Measurements from ENCODE around the gene ZGPAT. TPM values are rescaled to one million over a fixed set of nuclear protein-coding genes. Genes with fewer than 3 reads are reported as not detected.

ZGPAT gene
- total and polyA plus RNA-seq, 5 donors, result 14.5 to 29.5 (median 17.6) TPM

- DNase-seq (no peak), ATAC-seq (no peak)
- Histone ChIP-seq H3K27ac (ENCODE audit: low read length) (no peak overlapping the region), H3K9me3 (ENCODE audit: control insufficient read depth, low read length) (no peaks in the 10 kb centered on the region), H3K27me3 (ENCODE audit: control insufficient read depth, insufficient read depth) (no peaks in the 10 kb centered on the region), H3K4me3 (ENCODE audit: low read length) (no peak overlapping the region), H3K4me1 (ENCODE audit: control insufficient read depth, insufficient read depth, low read length) (peaks cover 5% of the 10 kb centered on the region)
- 88% methylated on average over 38 of the region's 38 CpGs for WGBS
- intact Hi-C loops (cut with DNase I), result no loop called here
Observed at GRCh38 chr20:63678667-63679465, 29.0 kb upstream of the ZGPAT start.

DNA sequence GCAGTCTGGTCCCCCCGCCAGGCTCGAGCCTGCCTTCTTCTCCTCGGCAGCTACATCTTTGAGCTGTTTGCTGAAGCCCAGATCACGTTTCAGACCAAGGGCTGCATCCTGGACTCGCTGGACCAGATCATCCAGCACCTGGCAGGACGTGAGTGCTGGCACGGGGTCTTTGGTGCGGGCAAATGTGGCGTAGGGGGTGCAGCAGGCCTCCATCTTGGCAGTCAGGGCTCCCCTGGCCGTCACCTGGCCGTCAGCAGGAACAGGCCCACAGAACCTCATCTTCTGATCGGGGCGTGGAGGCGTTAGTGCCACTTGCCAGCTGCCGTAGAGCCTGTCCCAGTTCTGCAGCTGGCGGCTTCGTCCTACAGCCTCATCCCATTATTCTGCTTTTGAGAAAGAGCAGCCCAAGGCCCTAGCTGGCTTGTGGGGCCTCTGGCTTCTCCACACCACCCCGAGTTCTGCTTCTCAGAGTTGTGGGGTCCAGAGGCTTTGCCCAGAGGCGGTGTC is 28.0 kb upstream of the ZGPAT start:
- peaks cover 5% of the 10 kb centered on the region for H3K4me1 ChIP-seq (ENCODE audit: control insufficient read depth, insufficient read depth, low read length)
- WGBS, result 94% methylated on average over 19 of the region's 19 CpGs
- H3K4me3 ChIP-seq (ENCODE audit: low read length), result no peak overlapping the region
- H3K27me3 ChIP-seq (ENCODE audit: control insufficient read depth, insufficient read depth), result no peaks in the 10 kb centered on the region
- DNase-seq (no peak), ATAC-seq (no peak)
- intact Hi-C loops (cut with DNase I), result no loop called here
- H3K9me3 ChIP-seq (ENCODE audit: control insufficient read depth, low read length), result no peaks in the 10 kb centered on the region
- H3K27ac ChIP-seq (ENCODE audit: low read length), result no peak overlapping the region

GRCh38 chr20:63680427-63680826 is 27.4 kb upstream of the ZGPAT start:
- intact Hi-C loops (cut with DNase I), result no loop called here
- Histone ChIP-seq H3K9me3 (ENCODE audit: control insufficient read depth, low read length) (no peaks in the 10 kb centered on the region), H3K27me3 (ENCODE audit: control insufficient read depth, insufficient read depth) (no peaks in the 10 kb centered on the region), H3K4me3 (ENCODE audit: low read length) (no peak overlapping the region), H3K4me1 (ENCODE audit: control insufficient read depth, insufficient read depth, low read length) (peaks cover 5% of the 10 kb centered on the region), H3K27ac (ENCODE audit: low read length) (no peak overlapping the region)
- DNase-seq (no peak), ATAC-seq (no peak)
- WGBS, result 94% methylated on average over 13 of the region's 13 CpGs

- no peaks in the 10 kb centered on the region for H3K27me3 ChIP-seq (ENCODE audit: control insufficient read depth, insufficient read depth)
- 95% methylated on average over 23 of the region's 23 CpGs for WGBS
- H3K4me1 ChIP-seq (ENCODE audit: control insufficient read depth, insufficient read depth, low read length), result peaks cover 5% of the 10 kb centered on the region
- ATAC-seq (no peak), DNase-seq (no peak)
- no peak overlapping the region for H3K4me3 ChIP-seq (ENCODE audit: low read length)
- H3K27ac ChIP-seq (ENCODE audit: low read length), result no peak overlapping the region
- no peaks in the 10 kb centered on the region for H3K9me3 ChIP-seq (ENCODE audit: control insufficient read depth, low read length)
- intact Hi-C loops (cut with DNase I), result no loop called here
Observed at GRCh38 chr20:63680857-63681608, 26.8 kb upstream of the ZGPAT start.

GRCh38 chr20:63681609-63682142 is 26.2 kb upstream of the ZGPAT start:
- DNase-seq (no peak), ATAC-seq (no peak)
- Histone ChIP-seq H3K4me1 (ENCODE audit: control insufficient read depth, insufficient read depth, low read length) (peaks cover 5% of the 10 kb centered on the region), H3K9me3 (ENCODE audit: control insufficient read depth, low read length) (no peaks in the 10 kb centered on the region), H3K27ac (ENCODE audit: low read length) (peak overlapping the region; percentile 63), H3K4me3 (ENCODE audit: low read length) (no peak overlapping the region), H3K27me3 (ENCODE audit: control insufficient read depth, insufficient read depth) (no peaks in the 10 kb centered on the region)
- intact Hi-C loops (cut with DNase I), result no loop called here
- 98% methylated on average over 13 of the region's 13 CpGs for WGBS

GRCh38 chr20:63682384-63683139 is 25.3 kb upstream of the ZGPAT start:
- 54% methylated on average over 22 of the region's 22 CpGs for WGBS
- Histone ChIP-seq H3K4me1 (ENCODE audit: control insufficient read depth, insufficient read depth, low read length) (peaks cover 10% of the 10 kb centered on the region), H3K9me3 (ENCODE audit: control insufficient read depth, low read length) (no peaks in the 10 kb centered on the region), H3K27me3 (ENCODE audit: control insufficient read depth, insufficient read depth) (no peaks in the 10 kb centered on the region), H3K27ac (ENCODE audit: low read length) (peak overlapping the region; percentile 49), H3K4me3 (ENCODE audit: low read length) (no peak overlapping the region)
- intact Hi-C loops (cut with DNase I), result no loop called here
- ATAC-seq (peak; percentile 65 to 71), DNase-seq (peak; percentile 77 to 90 (median 87))

GRCh38 chr20:63685269-63686026 is 22.4 kb upstream of the ZGPAT start:
- ATAC-seq, result no peak
- no peaks in the 10 kb centered on the region for H3K9me3 ChIP-seq (ENCODE audit: control insufficient read depth, low read length)
- DNase-seq, result peak in 1 of 3 donors; percentile 63
- no peak overlapping the region for H3K4me3 ChIP-seq (ENCODE audit: low read length)
- WGBS, result 91% methylated on average over 21 of the region's 21 CpGs
- H3K27me3 ChIP-seq (ENCODE audit: control insufficient read depth, insufficient read depth), result no peaks in the 10 kb centered on the region
- intact Hi-C loops (cut with DNase I), result no loop called here
- peaks cover 11% of the 10 kb centered on the region for H3K4me1 ChIP-seq (ENCODE audit: control insufficient read depth, insufficient read depth, low read length)
- H3K27ac ChIP-seq (ENCODE audit: low read length), result peak overlapping the region; percentile 77

GRCh38 chr20:63686094-63686491 is 21.7 kb upstream of the ZGPAT start:
- H3K27me3 ChIP-seq (ENCODE audit: control insufficient read depth, insufficient read depth), result no peaks in the 10 kb centered on the region
- H3K27ac ChIP-seq (ENCODE audit: low read length), result peak overlapping the region; percentile 77
- H3K9me3 ChIP-seq (ENCODE audit: control insufficient read depth, low read length), result no peaks in the 10 kb centered on the region
- no peak overlapping the region for H3K4me3 ChIP-seq (ENCODE audit: low read length)
- peaks cover 11% of the 10 kb centered on the region for H3K4me1 ChIP-seq (ENCODE audit: control insufficient read depth, insufficient read depth, low read length)
- intact Hi-C loops (cut with DNase I), result no loop called here
- ATAC-seq (no peak), DNase-seq (peak in 1 of 3 donors; percentile 66)
- WGBS, result 85% methylated on average over 24 of the region's 24 CpGs

DNA sequence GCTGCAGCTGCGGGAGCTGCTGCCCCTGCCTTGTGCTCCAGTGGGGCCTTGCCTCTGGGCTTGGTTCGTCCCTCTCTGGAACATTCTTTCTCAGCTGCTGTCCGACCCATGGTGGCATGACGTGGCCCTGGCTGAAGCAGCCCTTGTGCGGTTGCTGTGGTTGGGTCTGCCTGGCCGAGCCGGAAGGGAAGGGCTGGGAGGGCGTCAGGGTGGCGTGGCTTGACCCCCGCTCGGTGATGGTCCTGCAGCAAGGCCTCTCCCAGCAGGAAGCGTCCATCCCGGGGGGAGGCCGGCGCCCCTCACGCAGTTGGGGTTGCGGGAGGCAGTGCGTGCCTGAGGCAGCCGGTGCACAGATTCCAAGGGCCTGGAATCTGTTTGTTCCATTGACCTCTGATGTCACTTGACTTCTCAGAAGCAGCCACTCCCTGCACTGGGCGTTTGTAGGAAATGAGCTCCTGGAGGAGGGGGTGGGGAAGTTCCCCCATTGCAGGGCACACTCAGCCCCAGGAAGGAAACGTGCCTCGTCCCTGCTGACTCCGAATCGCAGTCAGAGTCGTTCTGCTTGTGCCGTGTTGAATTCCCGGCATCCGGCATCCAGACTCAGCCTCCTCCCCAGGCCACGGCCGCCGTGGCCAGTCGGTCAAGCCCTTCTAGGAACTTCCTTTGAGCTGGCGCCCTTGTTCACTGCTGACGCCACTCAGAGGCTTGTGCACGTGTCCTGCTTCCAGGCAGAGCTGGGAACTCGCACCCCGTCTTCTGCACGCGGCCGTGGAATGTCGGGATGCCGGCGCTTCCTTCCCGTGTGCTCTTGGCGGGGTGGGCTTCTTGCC is 21.1 kb upstream of the ZGPAT start:
- WGBS, result 24% methylated on average over 45 of the region's 45 CpGs
- H3K4me3 ChIP-seq (ENCODE audit: low read length), result no peak overlapping the region
- H3K27me3 ChIP-seq (ENCODE audit: control insufficient read depth, insufficient read depth), result no peaks in the 10 kb centered on the region
- intact Hi-C loops (cut with DNase I), result no loop called here
- peak overlapping the region; percentile 83 for H3K27ac ChIP-seq (ENCODE audit: low read length)
- DNase-seq (peak; percentile 90 to 92 (median 91)), ATAC-seq (peak; percentile 63 to 83)
- no peaks in the 10 kb centered on the region for H3K9me3 ChIP-seq (ENCODE audit: control insufficient read depth, low read length)
- H3K4me1 ChIP-seq (ENCODE audit: control insufficient read depth, insufficient read depth, low read length), result peaks cover 8% of the 10 kb centered on the region

All from right cardiac atrium (tissue), 5 donors.